CD4-positive, alpha-beta memory T cell (primary cell): Measurements from ENCODE around the gene ERO1A. TPM values are rescaled to one million over a fixed set of nuclear protein-coding genes. Genes with fewer than 3 reads are reported as not detected.

Experiments
- CTCF ChIA-PET: fragments of 350-600 bp; sonication (Branson Sonifier 250); formaldehyde crosslinking; loops from one replicate; lab custom pipeline; 2021; ENCODE audit warnings: inconsistent platforms; ENCODE audit not compliant: partially characterized antibody; lab: Charles Lee
- POLR2A ChIA-PET: fragments of 350-600 bp; sonication (Branson Sonifier 250); formaldehyde crosslinking; loops from one replicate; lab custom pipeline; 2021; ENCODE audit not compliant: partially characterized antibody; lab: Charles Lee
- DNase-seq, 5 donors: peaks; one replicate each; pipeline versions ENCODE4 v3.0.0 to v3.0.0-alpha.2; 2020 to 2022; ENCODE audit warnings: mixed read lengths in 1 of 5
- H3K27ac ChIP-seq: one replicate; pipeline ENCODE4 v1.7.0; 2013; ENCODE audit warnings: low read depth, low read length
- H3K27me3 ChIP-seq: 2 replicates; pipeline ENCODE4 v1.7.0; 2013; ENCODE audit warnings: mild to moderate bottlenecking, low read length, moderate library complexity; ENCODE audit not compliant: insufficient read depth
- H3K36me3 ChIP-seq: 2 replicates; pipeline ENCODE4 v1.7.0; 2013; ENCODE audit warnings: mild to moderate bottlenecking, low read length, moderate library complexity; ENCODE audit not compliant: insufficient read depth
- H3K4me1 ChIP-seq: 2 replicates; pipeline ENCODE4 v1.7.0; 2013; ENCODE audit warnings: mild to moderate bottlenecking, low read length, moderate library complexity; ENCODE audit not compliant: insufficient read depth
- H3K4me3 ChIP-seq, 2 donors: one replicate each; pipeline ENCODE4 v1.7.0; 2013; ENCODE audit warnings: low read length in 2 of 2, mild to moderate bottlenecking in 1 of 2
- H3K9me3 ChIP-seq, 2 donors: one replicate each; pipeline ENCODE4 v1.7.0; 2013; ENCODE audit warnings: low read length in 2 of 2, control low read depth in 1 of 2; ENCODE audit not compliant: control insufficient read depth in 1 of 2
- H3K27ac Mint-ChIP-seq, 7 donors: one replicate each; pipeline ENCODE4 v1.8.0; 2020 to 2021; ENCODE audit warnings: mixed read lengths in 7 of 7, mild to moderate bottlenecking in 6 of 7, inconsistent platforms in 3 of 7, moderate library complexity in 3 of 7
- H3K27me3 Mint-ChIP-seq, 2 donors: one replicate each; pipeline ENCODE4 v1.8.0; 2020 to 2021; ENCODE audit warnings: mixed read lengths in 2 of 2
- H3K36me3 Mint-ChIP-seq, 2 donors: one replicate each; pipeline ENCODE4 v1.8.0; 2020 to 2021; ENCODE audit warnings: mixed read lengths in 2 of 2, inconsistent platforms in 1 of 2, mild to moderate bottlenecking in 1 of 2
- H3K4me1 Mint-ChIP-seq, 4 donors: one replicate each; pipeline ENCODE4 v1.8.0; 2020 to 2021; ENCODE audit warnings: mixed read lengths in 4 of 4, mild to moderate bottlenecking in 1 of 4
- H3K4me3 Mint-ChIP-seq, 8 donors: one replicate each; pipeline ENCODE4 v1.8.0; 2020 to 2021; ENCODE audit warnings: mixed read lengths in 8 of 8, mild to moderate bottlenecking in 7 of 8, moderate library complexity in 6 of 8, inconsistent platforms in 3 of 8
- H3K9me3 Mint-ChIP-seq, 8 donors: one replicate each; pipeline ENCODE4 v1.8.0; 2020 to 2021; ENCODE audit warnings: mixed read lengths in 8 of 8, mild to moderate bottlenecking in 5 of 8, inconsistent platforms in 3 of 8, moderate library complexity in 1 of 8
- intact Hi-C: fragments of 100-400 bp; cut with micrococcal nuclease; formaldehyde crosslinking; loops from one replicate; pipeline ENCODE4 v1.15.1; 2023
- polyA plus RNA-seq, 2 donors: library from polyadenylated mRNA; unstranded; fragments of 300-500 nt; fragmentation: Illumina TruSeq; gene quantifications; one replicate each; pipeline ENCODE4 v1.2.3, GENCODE V29; 2021
- total RNA-seq, 2 experiments: library from RNA; stranded (reverse); gene quantifications; one replicate each; pipeline ENCODE4 v1.2.3, GENCODE V29; 2021

The ERO1A gene
- total and polyA plus RNA-seq, 4 experiments from 2014 or later: 65.5 to 98.3 (median 84.5) TPM

DNA sequence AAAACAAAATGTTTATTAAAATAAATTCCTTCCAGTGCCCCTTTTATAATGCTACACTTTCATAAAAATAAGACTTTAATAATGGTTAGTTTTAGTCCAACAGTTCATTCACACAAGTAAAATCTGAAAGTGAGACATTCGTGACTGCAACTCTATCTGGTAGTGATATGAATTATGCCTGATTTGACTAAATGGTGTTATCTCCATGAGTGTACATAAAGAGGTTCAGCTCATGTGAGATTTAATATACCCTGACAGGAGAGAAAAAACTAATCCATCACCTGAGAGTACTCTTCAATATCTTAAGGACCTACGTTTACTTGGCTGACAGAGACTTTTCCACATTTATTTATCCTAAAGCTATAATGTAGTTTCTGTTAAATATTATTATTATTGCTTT lies 34.0 kb downstream of the ERO1A start:
- ChIA-PET CTCF (no interaction called here), POLR2A (no interaction called here)
- intact Hi-C loops: no loop called here

DNA sequence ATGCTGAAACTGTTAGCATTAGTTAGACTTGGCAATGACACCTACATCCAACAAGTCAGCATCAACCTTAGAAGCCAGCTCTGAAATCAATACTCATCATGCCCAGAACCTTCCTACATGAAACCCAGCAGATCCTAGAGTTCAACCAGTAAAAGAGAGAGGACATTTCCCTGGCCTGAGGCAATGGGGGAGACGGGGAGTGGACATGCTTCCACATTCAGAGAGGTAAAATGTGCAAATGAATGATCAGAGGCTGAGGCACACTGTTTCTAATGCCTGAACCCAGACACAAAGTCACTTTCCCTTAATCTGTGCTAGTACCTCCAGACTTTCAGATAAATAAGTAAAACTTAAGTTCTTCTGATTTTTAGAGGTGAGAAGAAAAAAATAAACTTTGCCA lies 34.5 kb downstream of the ERO1A start:
- H3K4me1 Mint-ChIP-seq: peaks cover 0 to 3% (median 1%) of the 10 kb centered on the region in 4 donors

More for the DNA sequence above, 34.0 kb downstream of the ERO1A start:
- DNase-seq: no peak
- peaks cover 39 to 54% of the 10 kb centered on the region in 2 donors for H3K36me3 Mint-ChIP-seq
- H3K27ac Mint-ChIP-seq: no peak overlapping the region
- H3K36me3 ChIP-seq: peaks cover 16% of the 10 kb centered on the region
- no peak overlapping the region for H3K4me3 ChIP-seq
- H3K4me3 Mint-ChIP-seq: no peak overlapping the region
- no peaks in the 10 kb centered on the region for H3K9me3 ChIP-seq
- no peaks in the 10 kb centered on the region for H3K27me3 ChIP-seq
- peaks cover 0 to 3% (median 1%) of the 10 kb centered on the region in 4 donors for H3K4me1 Mint-ChIP-seq
- no peaks in the 10 kb centered on the region for H3K9me3 Mint-ChIP-seq
- no peaks in the 10 kb centered on the region for H3K27me3 Mint-ChIP-seq
- no peaks in the 10 kb centered on the region for H3K4me1 ChIP-seq
- H3K27ac ChIP-seq: no peak overlapping the region

DNA sequence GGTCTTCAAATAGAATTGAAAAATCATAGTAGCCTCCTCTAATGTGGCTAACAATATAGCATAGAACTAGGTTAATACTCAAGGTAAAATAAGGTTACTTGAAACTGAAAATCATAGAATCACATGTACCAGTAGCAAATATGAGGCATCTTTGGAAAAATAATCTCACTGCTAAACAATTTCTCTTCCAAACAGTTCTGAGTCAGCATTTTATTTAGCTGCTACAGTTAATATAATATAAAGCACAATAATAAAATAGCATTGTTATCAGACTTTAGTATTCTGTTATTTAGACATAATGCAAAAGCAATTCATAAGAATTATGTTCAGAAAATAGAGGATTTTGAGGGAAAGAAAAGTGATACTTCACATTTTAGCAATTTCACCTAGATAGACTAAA lies 35.0 kb downstream of the ERO1A start:
- DNase-seq: no peak
- H3K9me3 Mint-ChIP-seq: no peaks in the 10 kb centered on the region
- peaks cover 7% of the 10 kb centered on the region for H3K36me3 ChIP-seq
- H3K4me3 Mint-ChIP-seq: no peak overlapping the region
- no peaks in the 10 kb centered on the region for H3K27me3 ChIP-seq
- no peaks in the 10 kb centered on the region for H3K9me3 ChIP-seq
- H3K27ac Mint-ChIP-seq: no peak overlapping the region
- ChIA-PET CTCF (no interaction called here), POLR2A (no interaction called here)
- H3K4me1 Mint-ChIP-seq: peaks cover 0 to 3% (median under 1%) of the 10 kb centered on the region in 4 donors
- H3K4me3 ChIP-seq: no peak overlapping the region
- intact Hi-C loops: no loop called here
- no peaks in the 10 kb centered on the region for H3K27me3 Mint-ChIP-seq
- peaks cover 35 to 50% of the 10 kb centered on the region in 2 donors for H3K36me3 Mint-ChIP-seq
- H3K27ac ChIP-seq: no peak overlapping the region
- H3K4me1 ChIP-seq: no peaks in the 10 kb centered on the region

More for the DNA sequence above, 34.5 kb downstream of the ERO1A start:
- POLR2A ChIA-PET: no interaction called here
- CTCF ChIA-PET: no interaction called here
- H3K27ac Mint-ChIP-seq: peak overlapping the region in 3 of 7 donors; percentile 3 to 68 (median 65)
- H3K9me3 ChIP-seq: no peaks in the 10 kb centered on the region
- DNase-seq: no peak
- no peaks in the 10 kb centered on the region for H3K27me3 ChIP-seq
- no peaks in the 10 kb centered on the region for H3K4me1 ChIP-seq
- no peak overlapping the region for H3K4me3 ChIP-seq
- H3K9me3 Mint-ChIP-seq: no peaks in the 10 kb centered on the region
- no peak overlapping the region for H3K4me3 Mint-ChIP-seq
- intact Hi-C loops: no loop called here
- H3K36me3 Mint-ChIP-seq: peaks cover 37 to 52% of the 10 kb centered on the region in 2 donors
- peaks cover 11% of the 10 kb centered on the region for H3K36me3 ChIP-seq
- no peaks in the 10 kb centered on the region for H3K27me3 Mint-ChIP-seq
- no peak overlapping the region for H3K27ac ChIP-seq

DNA sequence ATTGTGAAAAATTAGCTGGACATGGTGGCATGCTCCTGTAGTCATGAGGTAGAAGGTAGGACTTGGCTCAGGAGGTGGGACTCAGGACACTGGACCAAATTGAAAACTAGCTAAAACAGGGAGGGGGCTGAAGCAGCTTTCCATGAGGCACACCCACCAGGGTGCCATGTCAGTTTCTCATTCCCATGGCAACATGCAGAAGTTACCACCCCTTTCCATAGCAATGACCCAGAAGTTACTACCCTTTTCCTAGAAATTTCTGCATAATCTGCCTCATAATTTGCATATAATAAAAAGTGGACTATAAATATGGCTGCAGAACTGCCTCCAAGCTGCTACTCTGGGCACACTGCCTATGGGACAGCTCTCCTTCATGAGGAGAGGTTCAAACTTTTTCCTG lies 38.5 kb downstream of the ERO1A start:
- H3K27me3 Mint-ChIP-seq: no peaks in the 10 kb centered on the region
- intact Hi-C loops: no loop called here
- H3K27ac Mint-ChIP-seq: peak overlapping the region in 1 of 7 donors; percentile 10
- no peak for DNase-seq
- Histone ChIP-seq H3K4me1 (no peaks in the 10 kb centered on the region), H3K36me3 (peaks cover 15% of the 10 kb centered on the region), H3K9me3 (no peaks in the 10 kb centered on the region), H3K4me3 (no peak overlapping the region), H3K27me3 (no peaks in the 10 kb centered on the region), H3K27ac (no peak overlapping the region)
- CTCF ChIA-PET: interaction anchor here (1.1 kb wide), 1 partner anchor 22 kb away, joined by 3 read pairs; no protein-coding TSS in a partner anchor
- POLR2A ChIA-PET: no interaction called here
- H3K4me1 Mint-ChIP-seq: peaks cover 0 to 3% (median under 1%) of the 10 kb centered on the region in 4 donors
- peaks cover 34 to 55% of the 10 kb centered on the region in 2 donors for H3K36me3 Mint-ChIP-seq
- H3K9me3 Mint-ChIP-seq: no peaks in the 10 kb centered on the region
- peak overlapping the region in 1 of 8 donors; percentile 48 for H3K4me3 Mint-ChIP-seq

DNA sequence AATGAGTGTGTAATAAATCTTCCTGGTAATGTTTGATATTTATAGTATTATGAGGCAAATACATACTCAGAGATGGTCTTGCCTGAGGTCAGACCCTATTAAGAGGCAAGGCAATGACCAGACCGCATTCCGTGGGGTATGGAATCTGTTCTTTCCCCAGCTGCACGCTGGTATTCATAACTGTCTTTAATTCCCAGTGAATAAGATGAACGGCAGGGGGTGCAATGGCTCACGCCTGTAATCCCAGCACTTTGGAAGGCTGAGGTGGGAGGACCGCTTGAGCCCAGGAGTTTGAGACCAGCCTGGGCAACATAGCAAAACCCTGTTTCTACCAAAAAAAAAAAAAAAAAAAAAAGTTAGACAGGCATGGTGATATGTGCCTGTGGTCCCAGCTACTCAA lies 44.6 kb downstream of the ERO1A start:
- H3K27me3 Mint-ChIP-seq: no peaks in the 10 kb centered on the region
- no peaks in the 10 kb centered on the region for H3K9me3 Mint-ChIP-seq
- Histone ChIP-seq H3K4me3 (no peak overlapping the region), H3K27me3 (no peaks in the 10 kb centered on the region), H3K9me3 (no peaks in the 10 kb centered on the region), H3K36me3 (peaks cover 14% of the 10 kb centered on the region), H3K27ac (no peak overlapping the region), H3K4me1 (no peaks in the 10 kb centered on the region)
- ChIA-PET POLR2A (no interaction called here), CTCF (no interaction called here)
- no peak overlapping the region for H3K4me3 Mint-ChIP-seq
- no peak overlapping the region for H3K27ac Mint-ChIP-seq
- intact Hi-C loops: no loop called here
- H3K36me3 Mint-ChIP-seq: peaks cover 48 to 64% of the 10 kb centered on the region in 2 donors
- H3K4me1 Mint-ChIP-seq: no peaks in the 10 kb centered on the region
- no peak for DNase-seq

DNA sequence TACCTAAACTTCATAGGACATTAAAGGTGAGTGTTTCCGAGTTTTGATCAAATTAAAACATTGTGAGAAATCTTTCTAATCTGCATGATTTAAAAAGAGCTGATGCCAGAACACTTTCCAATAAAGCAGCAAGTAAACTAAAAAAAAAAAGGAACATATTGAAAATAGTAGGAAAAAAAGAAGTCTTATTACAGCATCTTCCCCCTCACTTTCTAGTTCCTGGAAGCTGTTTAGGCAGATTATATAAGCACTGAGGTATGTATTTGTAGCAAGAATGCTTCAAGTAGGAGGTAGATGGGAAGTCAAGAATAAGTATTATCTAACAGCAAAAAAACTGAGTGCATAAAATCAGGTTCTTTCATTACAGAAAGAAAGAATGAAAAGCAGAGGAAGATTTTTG lies 45.8 kb downstream of the ERO1A start:
- H3K27me3 Mint-ChIP-seq: no peaks in the 10 kb centered on the region
- Histone ChIP-seq H3K4me1 (no peaks in the 10 kb centered on the region), H3K36me3 (peaks cover 11% of the 10 kb centered on the region), H3K27ac (no peak overlapping the region), H3K4me3 (no peak overlapping the region), H3K9me3 (no peaks in the 10 kb centered on the region), H3K27me3 (no peaks in the 10 kb centered on the region)
- intact Hi-C loops: no loop called here
- peaks cover 41 to 64% of the 10 kb centered on the region in 2 donors for H3K36me3 Mint-ChIP-seq
- peak overlapping the region in 2 of 7 donors; percentile 50 to 74 for H3K27ac Mint-ChIP-seq
- H3K4me3 Mint-ChIP-seq: no peak overlapping the region
- no peak for DNase-seq
- POLR2A ChIA-PET: no interaction called here
- CTCF ChIA-PET: no interaction called here
- H3K4me1 Mint-ChIP-seq: no peaks in the 10 kb centered on the region
- no peaks in the 10 kb centered on the region for H3K9me3 Mint-ChIP-seq

DNA sequence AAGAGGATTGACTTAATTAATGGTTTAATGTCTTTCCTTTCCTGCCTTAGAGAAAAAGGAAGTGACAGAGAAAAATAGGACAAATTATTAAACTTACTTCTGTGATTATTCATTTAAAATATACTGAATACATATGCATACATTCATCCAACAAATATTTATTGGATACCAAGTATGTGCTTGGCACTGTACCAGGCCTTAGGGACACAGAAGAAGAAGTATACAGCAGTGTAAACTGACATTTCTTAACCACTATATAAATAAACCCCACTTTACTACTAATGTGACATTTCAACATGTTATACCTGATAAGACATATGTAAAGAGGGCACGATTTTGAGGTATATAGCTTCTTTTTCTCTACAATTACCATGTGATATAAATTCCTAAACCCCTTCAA lies 53.6 kb downstream of the ERO1A start:
- no peaks in the 10 kb centered on the region for H3K4me1 Mint-ChIP-seq
- no peak overlapping the region for H3K4me3 ChIP-seq
- H3K9me3 Mint-ChIP-seq: peaks cover 0 to 15% (median 9%) of the 10 kb centered on the region in 8 donors
- no peaks in the 10 kb centered on the region for H3K27me3 ChIP-seq
- H3K27me3 Mint-ChIP-seq: no peaks in the 10 kb centered on the region
- no peak overlapping the region for H3K27ac ChIP-seq
- intact Hi-C loops: loop anchor here (5.0 kb wide), 1 partner anchor 89 kb away; the partner anchor contains the start of genes GPR137C and TXNDC16
- H3K27ac Mint-ChIP-seq: no peak overlapping the region
- peaks cover 7% of the 10 kb centered on the region for H3K36me3 ChIP-seq
- no peak for DNase-seq
- H3K4me1 ChIP-seq: no peaks in the 10 kb centered on the region
- H3K4me3 Mint-ChIP-seq: no peak overlapping the region
- ChIA-PET CTCF (no interaction called here), POLR2A (no interaction called here)
- H3K9me3 ChIP-seq: no peaks in the 10 kb centered on the region
- peaks cover 34 to 45% of the 10 kb centered on the region in 2 donors for H3K36me3 Mint-ChIP-seq
